Measurements from ENCODE around the gene LNX2.

LNX2 gene

GRCh38 chr13:27551562-27551961, 68.8 kb downstream of the LNX2 start:
- DNase-seq: no peak

DNA sequence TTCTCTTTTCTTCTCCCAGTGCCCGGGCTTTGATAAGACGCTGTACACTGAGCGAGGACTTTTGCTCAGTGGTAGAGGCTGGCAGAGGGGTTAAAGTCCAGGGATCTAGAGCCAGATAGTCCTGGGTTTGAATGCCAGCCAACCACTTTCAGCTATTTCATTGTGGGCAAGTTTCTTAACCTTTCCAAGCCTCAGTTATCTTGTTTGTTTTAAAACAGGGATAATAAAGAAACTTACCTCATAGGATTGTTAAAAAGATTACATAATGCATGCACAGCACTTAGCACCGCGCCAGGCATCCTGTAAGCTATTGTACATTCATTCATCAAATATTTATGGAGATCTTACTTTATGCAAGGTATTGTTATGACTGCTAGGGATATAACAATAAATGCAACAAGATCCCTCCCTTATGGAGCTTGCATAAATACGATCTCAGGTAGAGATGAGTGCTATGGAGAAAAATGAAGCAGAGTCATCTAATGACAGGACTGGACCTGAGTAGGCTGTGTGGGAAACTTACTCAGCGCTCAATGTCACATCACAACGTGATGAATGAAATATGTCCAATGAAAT, 70.8 kb downstream of the LNX2 start:
- DNase-seq: no peak

GRCh38 chr13:27542220-27542619, 78.1 kb downstream of the LNX2 start:
- no peak for DNase-seq

GRCh38 chr13:27541386-27541785, 78.9 kb downstream of the LNX2 start:
- no peak for DNase-seq

GRCh38 chr13:27536361-27537101, 83.8 kb downstream of the LNX2 start:
- no peak for DNase-seq

- DNase-seq: no peak
Observed at GRCh38 chr13:27535546-27535945, 84.8 kb downstream of the LNX2 start.

GRCh38 chr13:27534981-27535380, 85.3 kb downstream of the LNX2 start:
- DNase-seq: no peak

DNA sequence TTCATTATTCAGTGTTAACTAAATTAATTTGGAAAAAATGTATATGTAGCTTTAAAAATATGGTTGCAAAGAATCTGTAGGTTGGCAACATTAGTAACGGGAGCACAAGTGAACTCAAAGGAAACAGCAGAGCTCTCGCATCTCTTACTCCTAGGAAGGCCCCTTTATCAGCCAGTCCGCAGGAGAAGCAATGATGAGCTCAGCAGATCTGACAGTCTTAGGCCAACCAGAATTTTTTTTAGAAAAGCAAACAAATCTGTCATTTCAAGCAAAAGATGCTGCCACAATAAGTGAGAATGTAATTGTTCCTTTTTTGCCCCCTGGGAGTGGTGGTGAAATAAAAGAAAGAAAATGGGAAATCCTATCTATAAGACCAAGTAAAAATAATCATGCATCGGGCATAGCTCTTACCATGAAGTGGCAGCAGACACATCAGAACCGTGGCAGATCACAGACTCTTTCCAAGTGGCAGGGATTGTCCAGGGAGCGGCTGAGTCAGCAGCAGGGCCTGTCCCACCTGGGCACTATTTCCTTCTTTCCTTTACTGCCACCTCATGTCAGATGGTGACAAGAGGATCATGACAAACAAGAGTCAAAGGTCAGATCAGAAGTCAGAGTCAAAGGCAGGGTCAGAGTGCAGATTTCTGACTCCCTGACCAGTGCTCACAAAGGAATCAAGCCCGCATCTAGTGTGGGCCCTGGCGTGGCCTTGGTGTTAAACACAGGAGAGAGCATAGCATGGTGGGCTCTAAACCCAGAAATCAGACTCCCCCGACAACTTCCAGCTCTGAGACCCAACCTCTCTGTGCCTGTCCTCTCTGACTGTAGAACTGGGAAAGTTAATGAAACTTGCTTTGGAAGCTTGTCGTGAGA, 86.0 kb downstream of the LNX2 start:
- DNase-seq: no peak

GRCh38 chr13:27533155-27533643, 87.1 kb downstream of the LNX2 start:
- DNase-seq: peak; percentile 58

DNA sequence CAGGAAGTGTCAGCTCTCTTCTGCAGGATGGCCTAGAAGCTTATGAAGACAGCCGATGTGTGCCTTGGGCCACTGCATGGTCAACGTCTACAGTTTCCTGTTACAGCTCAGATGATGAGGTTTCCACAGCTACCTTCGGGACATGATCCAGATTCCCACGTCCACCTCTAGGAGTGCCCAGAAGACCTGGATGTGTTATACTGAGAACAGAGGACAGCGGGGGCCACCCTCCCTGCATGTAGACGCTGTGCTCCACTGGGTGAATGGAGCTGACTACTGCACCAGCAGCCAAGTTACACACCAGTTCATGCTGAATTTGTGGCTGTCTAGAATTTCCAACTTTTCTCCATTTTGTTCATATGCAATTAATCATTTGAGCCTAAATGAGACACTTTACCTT, 91.4 kb downstream of the LNX2 start:
- DNase-seq: no peak

GRCh38 chr13:27526516-27526915, 93.8 kb downstream of the LNX2 start:
- no peak for DNase-seq

DNA sequence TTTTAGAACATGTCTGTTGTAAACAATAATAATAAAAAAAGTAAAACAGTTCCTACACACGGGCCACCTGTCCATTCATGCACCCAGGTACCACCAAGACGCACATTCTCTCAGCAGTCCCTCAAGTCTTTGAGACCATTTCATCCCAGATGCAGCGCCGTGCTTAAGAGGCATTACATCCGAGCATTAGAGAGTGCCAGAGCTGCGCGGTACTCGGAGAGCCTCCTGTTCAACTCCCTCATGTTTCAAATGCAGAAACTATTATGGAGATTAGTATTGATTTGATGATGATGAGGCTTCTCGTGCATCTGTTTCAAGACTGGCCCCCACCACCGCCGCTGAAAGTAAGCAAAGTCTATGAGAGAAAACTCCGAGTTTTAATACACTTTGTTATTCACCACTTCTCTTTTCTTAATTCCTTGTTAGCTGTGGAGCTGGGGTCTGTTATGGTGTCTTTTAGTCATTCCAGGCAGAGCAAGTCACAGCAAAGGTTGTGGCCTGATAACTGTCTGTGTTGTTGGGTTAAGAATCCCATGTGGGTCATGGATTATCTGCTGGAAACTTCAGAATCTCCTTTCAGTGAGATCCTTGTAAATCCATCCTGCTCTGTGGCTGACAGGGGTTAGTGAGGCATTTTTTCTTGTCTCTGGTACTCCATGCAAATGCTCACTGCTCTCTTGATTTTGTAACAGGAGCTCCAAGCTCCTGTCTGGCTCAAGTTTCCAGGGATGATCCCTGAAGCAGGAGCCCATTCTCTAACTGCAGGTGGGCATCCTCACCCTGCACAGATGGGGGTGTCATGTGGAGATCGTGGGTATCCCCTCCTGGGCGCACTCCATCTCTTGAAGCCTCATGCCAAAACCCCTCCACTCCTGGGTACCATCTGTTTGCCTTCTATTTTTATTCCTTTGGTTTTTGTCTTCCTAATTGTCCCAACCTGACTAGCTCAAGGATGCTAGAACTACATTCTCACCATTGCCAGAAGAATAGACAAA, 95.1 kb downstream of the LNX2 start:
- DNase-seq: no peak

GRCh38 chr13:27523346-27524073, 96.8 kb downstream of the LNX2 start:
- no peak for DNase-seq

DNA sequence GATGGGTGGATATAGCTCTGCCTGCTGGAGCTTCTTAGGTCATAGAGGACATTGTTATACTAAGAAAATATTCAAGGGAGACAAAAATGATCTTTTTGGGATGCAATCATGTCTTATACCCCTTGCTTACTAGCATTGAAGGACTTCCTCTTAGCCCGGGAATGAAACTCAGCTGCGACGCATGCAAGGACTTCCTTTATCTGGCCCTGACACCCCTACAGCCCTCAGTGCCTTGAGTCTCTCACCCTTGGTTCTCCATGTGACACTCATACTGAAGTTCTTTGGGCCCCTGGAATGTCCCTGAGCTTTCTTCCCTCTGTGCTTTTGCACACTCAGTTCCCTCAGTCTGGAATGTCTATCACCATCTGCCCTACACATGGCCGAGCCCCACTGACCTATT, 97.5 kb downstream of the LNX2 start:
- DNase-seq: no peak

DNA sequence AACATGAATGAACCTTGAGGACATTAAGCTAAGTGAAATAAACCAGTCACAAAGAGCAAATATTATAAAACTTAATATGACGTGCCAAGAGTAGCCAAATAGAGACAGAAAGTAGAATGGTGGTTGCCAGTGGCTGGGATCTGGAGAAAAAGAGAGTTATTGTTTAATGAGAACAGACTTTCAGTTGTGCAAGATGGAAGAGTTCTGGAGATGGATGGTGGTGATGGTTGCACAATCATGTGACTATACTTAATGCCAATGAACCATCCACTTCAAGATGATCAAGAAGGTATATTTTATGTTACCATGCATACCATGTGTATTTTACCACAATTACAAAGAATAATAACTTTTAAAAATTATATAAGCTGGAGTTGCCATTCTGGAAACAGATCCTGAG, 104.2 kb downstream of the LNX2 start:
- DNase-seq: no peak

- DNase-seq: no peak
Observed at GRCh38 chr13:27510082-27510481, 110.2 kb downstream of the LNX2 start.

DNA sequence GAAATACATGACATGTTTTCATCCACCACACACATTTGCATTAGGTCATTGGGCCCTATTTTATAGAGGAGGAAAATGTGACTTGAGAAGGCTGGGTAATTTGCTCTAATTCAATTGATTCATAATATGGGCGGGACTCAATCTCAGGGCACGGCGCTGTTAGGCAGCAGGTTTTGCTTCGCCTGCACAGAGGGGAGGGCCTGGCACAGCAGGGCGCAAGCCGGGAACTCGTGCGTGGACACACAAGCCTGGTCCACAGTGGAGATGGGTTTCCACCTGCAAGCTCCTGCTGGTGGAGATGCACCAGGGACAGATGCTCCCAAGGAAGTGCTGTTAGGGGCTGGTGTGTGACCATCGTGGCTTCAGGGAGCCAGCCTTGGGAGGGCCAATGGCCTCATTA, 111.5 kb downstream of the LNX2 start:
- no peak for DNase-seq

GRCh38 chr13:27505792-27506191, 114.5 kb downstream of the LNX2 start:
- DNase-seq: no peak

DNA sequence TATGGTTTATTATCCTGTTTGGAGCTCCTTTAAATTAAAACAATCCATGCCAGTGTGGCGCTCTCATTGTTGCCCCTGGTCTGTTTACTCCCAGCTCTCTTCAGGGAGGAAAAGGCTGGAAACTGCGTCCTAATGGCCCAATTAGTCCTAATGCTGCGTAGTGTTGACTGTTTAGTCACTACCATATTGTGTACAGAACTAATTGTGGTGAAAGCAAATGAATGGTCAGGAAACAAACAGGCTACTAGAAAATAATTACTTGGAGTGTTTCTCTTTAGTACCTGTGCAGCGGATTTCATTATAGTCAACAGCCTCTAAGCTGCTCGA, 115.5 kb downstream of the LNX2 start:
- no peak for DNase-seq

DNA sequence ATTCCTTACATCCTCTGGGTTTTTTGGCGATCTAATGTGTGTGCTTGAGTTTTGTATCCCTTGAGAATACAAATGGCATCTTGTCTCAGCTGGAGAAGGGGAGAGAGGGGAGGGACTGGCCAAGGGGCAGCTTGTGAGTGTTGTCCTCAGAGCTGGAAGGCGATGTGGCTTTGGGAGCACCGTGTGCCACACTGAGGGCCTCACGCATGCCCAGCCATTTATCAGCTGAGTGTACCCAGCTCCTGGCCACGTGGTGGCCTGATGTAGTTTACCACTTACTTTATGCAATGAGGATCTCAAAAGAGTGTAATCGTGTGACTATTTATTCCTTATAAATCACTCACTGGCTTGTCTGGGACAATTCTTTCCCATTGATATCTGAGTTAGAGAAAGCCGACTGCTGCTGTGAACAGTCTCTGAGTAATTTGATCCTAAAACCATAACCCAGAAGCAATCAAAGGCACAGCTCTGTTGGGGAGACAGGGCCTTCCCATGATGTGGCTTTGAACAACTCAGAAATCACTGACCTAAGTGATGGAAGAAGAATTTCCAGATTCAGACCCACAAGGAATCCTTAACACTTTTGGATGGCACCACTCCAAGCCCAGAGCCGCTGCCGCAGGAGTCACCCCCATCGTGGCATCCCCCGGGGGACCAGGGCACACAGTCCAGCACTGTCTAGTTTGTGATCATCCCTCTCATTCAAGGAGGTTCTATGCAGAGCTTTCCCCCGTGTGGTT, 116.0 kb downstream of the LNX2 start:
- no peak for DNase-seq

Data from activated CD4-positive, alpha-beta T cell treated with anti-CD3 and anti-CD28 coated beads, Interleukin-2, Interleukin-6, amounts not matched to agents 100 ng/mL and 50 ng/mL, durations not matched to agents 16 hours and 8 hours (primary cell).